Liver (tissue), 9 donors: ENCODE results near the gene TRIO. TPM values are rescaled to one million over a fixed set of nuclear protein-coding genes. Genes with fewer than 3 reads are reported as not detected.

Experiments
- DNase-seq: peaks from one replicate; pipeline ENCODE4 v3.0.0-alpha.2; 2017; ENCODE audit warnings: low spot score
- H3K27ac ChIP-seq, 2 donors: one replicate each; pipeline ENCODE4 v1.7.0; 2013; ENCODE audit warnings: inconsistent platforms in 2 of 2, low read length in 2 of 2, control low read depth in 1 of 2, low read depth in 1 of 2, mild to moderate bottlenecking in 1 of 2
- H3K27me3 ChIP-seq, 4 donors: one replicate each; pipeline versions ENCODE4 v1.6.1 to v1.7.0; 2013; ENCODE audit warnings: low read length in 3 of 4, inconsistent platforms in 1 of 4, mild to moderate bottlenecking in 1 of 4, moderate library complexity in 1 of 4; ENCODE audit not compliant: control insufficient read depth in 4 of 4, insufficient read depth in 4 of 4
- H3K36me3 ChIP-seq, 4 donors: one replicate each; pipeline versions ENCODE4 v1.6.1 to v1.7.0; 2013; ENCODE audit warnings: low read length in 3 of 4, mild to moderate bottlenecking in 3 of 4, low read depth in 1 of 4, moderate library complexity in 1 of 4; ENCODE audit not compliant: control insufficient read depth in 4 of 4, insufficient read depth in 3 of 4
- H3K4me1 ChIP-seq, 4 donors: one replicate each; pipeline versions ENCODE4 v1.6.1 to v1.7.0; 2013; ENCODE audit warnings: low read length in 3 of 4, mild to moderate bottlenecking in 3 of 4, moderate library complexity in 1 of 4; ENCODE audit not compliant: control insufficient read depth in 4 of 4, insufficient read depth in 4 of 4
- H3K4me3 ChIP-seq, 3 donors: one replicate each; pipeline versions ENCODE4 v1.6.1 to v1.7.0; 2013; ENCODE audit warnings: low read length in 3 of 3, control low read depth in 1 of 3, low read depth in 1 of 3, mild to moderate bottlenecking in 1 of 3
- H3K9ac ChIP-seq, 2 donors: one replicate each; pipeline ENCODE4 v1.7.0; 2013; ENCODE audit warnings: low read length in 2 of 2, mild to moderate bottlenecking in 2 of 2, moderate library complexity in 2 of 2, control low read depth in 1 of 2, low read depth in 1 of 2
- H3K9me3 ChIP-seq, 4 donors: one replicate each; pipeline versions ENCODE4 v1.6.1 to v1.7.0; 2013; ENCODE audit warnings: low read length in 3 of 4; ENCODE audit not compliant: control insufficient read depth in 4 of 4
- ATF3 ChIP-seq: IDR thresholded peaks from 2 replicates; pipeline ENCODE4 v1.6.1; 2016; ENCODE audit warnings: antibody characterized with exemption
- CTCF ChIP-seq: fragments of 150-350 bp; IDR thresholded peaks from 2 replicates; pipeline ENCODE4 v1.5.1; 2017; ENCODE audit warnings: improper control_type of control experiment, low read depth, low read length; ENCODE audit not compliant: missing input control
- EGR1 ChIP-seq, 2 donors: IDR thresholded peaks; 2 replicates each; pipeline ENCODE4 v1.6.1; 2016 to 2018; ENCODE audit warnings: antibody characterized with exemption in 2 of 2, low read depth in 2 of 2
- FOXA1 ChIP-seq: IDR thresholded peaks from 2 replicates; pipeline ENCODE4 v1.6.1; 2016; ENCODE audit warnings: antibody characterized with exemption
- FOXA2 ChIP-seq: IDR thresholded peaks from 2 replicates; pipeline ENCODE4 v1.6.1; 2016; ENCODE audit warnings: antibody characterized with exemption
- GABPA ChIP-seq, 2 donors: IDR thresholded peaks in 1 of 2; conservative IDR thresholded peaks in 1 of 2; 2 replicates each; pipeline ENCODE4 v1.6.1; 2016; ENCODE audit warnings: antibody characterized with exemption in 2 of 2, mild to moderate bottlenecking in 1 of 2, moderate library complexity in 1 of 2
- HNF4A ChIP-seq, 2 donors: conservative IDR thresholded peaks; 2 replicates each; pipeline ENCODE4 v1.6.1; 2016; ENCODE audit warnings: antibody characterized with exemption in 2 of 2, mild to moderate bottlenecking in 2 of 2
- HNF4G ChIP-seq: IDR thresholded peaks from 2 replicates; pipeline ENCODE4 v1.6.1; 2016; ENCODE audit warnings: antibody characterized with exemption
- JUND ChIP-seq, 2 donors: IDR thresholded peaks; 2 replicates each; pipeline ENCODE4 v1.6.1; 2016; ENCODE audit warnings: antibody characterized with exemption in 2 of 2
- MAX ChIP-seq: IDR thresholded peaks from 2 replicates; pipeline ENCODE4 v1.6.1; 2016; ENCODE audit warnings: antibody characterized with exemption
- NR2F2 ChIP-seq: IDR thresholded peaks from 2 replicates; pipeline ENCODE4 v1.6.1; 2016; ENCODE audit warnings: antibody characterized with exemption
- RAD21 ChIP-seq, 2 donors: IDR thresholded peaks; 2 replicates each; pipeline ENCODE4 v1.6.1; 2016; ENCODE audit warnings: antibody characterized with exemption in 2 of 2, mild to moderate bottlenecking in 2 of 2
- REST ChIP-seq: IDR thresholded peaks from 2 replicates; pipeline ENCODE4 v1.6.1; 2016; ENCODE audit warnings: antibody characterized with exemption, mild to moderate bottlenecking
- RXRA ChIP-seq, 2 donors: IDR thresholded peaks; 2 replicates each; pipeline ENCODE4 v1.6.1; 2017 to 2018; ENCODE audit warnings: antibody characterized with exemption in 2 of 2, mild to moderate bottlenecking in 1 of 2
- SP1 ChIP-seq: IDR thresholded peaks from 2 replicates; pipeline ENCODE4 v1.6.1; 2018; ENCODE audit warnings: antibody characterized with exemption, mild to moderate bottlenecking
- TAF1 ChIP-seq: conservative IDR thresholded peaks from 2 replicates; pipeline ENCODE4 v1.6.1; 2016; ENCODE audit warnings: antibody characterized with exemption, mild to moderate bottlenecking
- YY1 ChIP-seq: IDR thresholded peaks from 2 replicates; pipeline ENCODE4 v1.6.1; 2016; ENCODE audit warnings: antibody characterized with exemption, mild to moderate bottlenecking
- ZBTB33 ChIP-seq: IDR thresholded peaks from 2 replicates; pipeline ENCODE4 v1.6.1; 2016; ENCODE audit warnings: antibody characterized with exemption
- WGBS: extraction: QIAGEN DNeasy Blood & Tissue Kit; methylation state at CpG from one replicate; pipeline ENCODE4 v1.1.7; 2013; 5-methylcytosine and 5-hydroxymethylcytosine counted together
- polyA plus RNA-seq, 2 donors: library from polyadenylated mRNA; stranded (reverse) in 1 of 2; unstranded in 1 of 2; fragments of 200-250 nt in 1 of 2; fragments of >200 nt in 1 of 2; fragmentation: Nextera tagmentation in 1 of 2; extraction: Ambion mirVana in 1 of 2; gene quantifications; one replicate each; pipeline versions ENCODE4 v1.2.1 to v1.2.3, GENCODE V29; 2013 to 2015
- total RNA-seq, 2 donors: library from RNA; depleted of rRNA; stranded (reverse); fragments of >200 nt; gene quantifications; one replicate each; pipeline ENCODE4 v1.2.3, GENCODE V29; 2014
- donor health status: healthy.
- donor health status: healthy.
- donor health status: healthy.
- donor health status: healthy.
- donor health status: healthy.

TRIO gene
- total and polyA plus RNA-seq, 4 donors = 8.5 to 86.2 (median 16.0) TPM

- no peak overlapping the region for H3K9ac ChIP-seq
- DNase-seq = no peak
Measured at GRCh38 chr5:14263699-14264098, 120.6 kb downstream of the TRIO start.

More at GRCh38 chr5:14263699-14264098, 120.6 kb downstream of the TRIO start:
- Histone ChIP-seq H3K27ac (no peak overlapping the region), H3K36me3 (no peaks in the 10 kb centered on the region), H3K9me3 (no peaks in the 10 kb centered on the region), H3K4me1 (peaks cover 0 to 6% (median 2%) of the 10 kb centered on the region in 4 donors), H3K27me3 (no peaks in the 10 kb centered on the region), H3K4me3 (no peak overlapping the region)
- WGBS = 76% methylated on average over 2 of the region's 2 CpGs
- TF ChIP-seq RXRA (IDR thresholded peaks at IDR 0.05) (no peak), HNF4G (no peak), CTCF (no peak), JUND (IDR thresholded peaks at IDR 0.05) (no peak), YY1 (no peak), FOXA2 (no peak), FOXA1 (no peak), ATF3 (no peak), SP1 (no peak), EGR1 (IDR thresholded peaks at IDR 0.05; ENCODE audit: low read depth in 2 of 2) (no peak), MAX (no peak), RAD21 (IDR thresholded peaks at IDR 0.05) (no peak), GABPA (IDR thresholded peaks at IDR 0.05 in 1 of 2, conservative IDR thresholded peaks at IDR 0.05 in 1 of 2) (no peak), NR2F2 (no peak), REST (no peak), ZBTB33 (no peak), TAF1 (no peak), HNF4A (conservative IDR thresholded peaks at IDR 0.05) (no peak)
